ENCODE data around the gene EMP2.

Gene EMP2

DNA sequence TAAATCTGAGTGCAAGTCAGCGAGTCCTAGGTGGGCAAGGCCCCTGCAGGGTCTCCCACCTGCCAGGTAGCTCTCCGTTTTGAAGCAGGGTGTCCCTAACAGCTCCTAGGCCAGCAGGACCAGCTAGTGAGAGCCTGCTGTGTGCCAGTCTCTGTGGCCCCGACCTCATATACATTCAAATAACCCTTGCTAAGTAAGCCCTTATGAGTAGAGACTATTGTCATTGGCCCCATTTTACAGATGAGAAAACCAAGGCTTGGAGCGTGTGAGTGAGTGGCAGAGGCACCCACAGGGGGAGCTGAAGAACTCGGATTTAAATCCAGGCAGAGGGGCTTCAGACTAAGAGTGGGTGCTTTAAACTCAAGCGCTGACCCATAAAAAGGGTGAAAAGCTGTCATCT, 39.7 kb upstream of the EMP2 start:
- no peak for DNase-seq (ENCODE audit: low read depth)
- H3K4me3 ChIP-seq (replicated peaks; ENCODE audit: low read depth, low read length), result no peak overlapping the region
- TF ChIP-seq, protein P1, sequence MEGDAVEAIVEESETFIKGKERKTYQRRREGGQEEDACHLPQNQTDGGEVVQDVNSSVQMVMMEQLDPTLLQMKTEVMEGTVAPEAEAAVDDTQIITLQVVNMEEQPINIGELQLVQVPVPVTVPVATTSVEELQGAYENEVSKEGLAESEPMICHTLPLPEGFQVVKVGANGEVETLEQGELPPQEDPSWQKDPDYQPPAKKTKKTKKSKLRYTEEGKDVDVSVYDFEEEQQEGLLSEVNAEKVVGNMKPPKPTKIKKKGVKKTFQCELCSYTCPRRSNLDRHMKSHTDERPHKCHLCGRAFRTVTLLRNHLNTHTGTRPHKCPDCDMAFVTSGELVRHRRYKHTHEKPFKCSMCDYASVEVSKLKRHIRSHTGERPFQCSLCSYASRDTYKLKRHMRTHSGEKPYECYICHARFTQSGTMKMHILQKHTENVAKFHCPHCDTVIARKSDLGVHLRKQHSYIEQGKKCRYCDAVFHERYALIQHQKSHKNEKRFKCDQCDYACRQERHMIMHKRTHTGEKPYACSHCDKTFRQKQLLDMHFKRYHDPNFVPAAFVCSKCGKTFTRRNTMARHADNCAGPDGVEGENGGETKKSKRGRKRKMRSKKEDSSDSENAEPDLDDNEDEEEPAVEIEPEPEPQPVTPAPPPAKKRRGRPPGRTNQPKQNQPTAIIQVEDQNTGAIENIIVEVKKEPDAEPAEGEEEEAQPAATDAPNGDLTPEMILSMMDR (IDR thresholded peaks at IDR 0.05; ENCODE audit: low read length, missing control alignments), result no peak

- TF ChIP-seq, protein P1 (IDR thresholded peaks at IDR 0.05; ENCODE audit: low read length, missing control alignments), result no peak
- H3K4me3 ChIP-seq (replicated peaks; ENCODE audit: low read depth, low read length), result no peak overlapping the region
- no peak for DNase-seq (ENCODE audit: low read depth)
Observed at GRCh38 chr16:10619271-10619849, 39.0 kb upstream of the EMP2 start.

DNA sequence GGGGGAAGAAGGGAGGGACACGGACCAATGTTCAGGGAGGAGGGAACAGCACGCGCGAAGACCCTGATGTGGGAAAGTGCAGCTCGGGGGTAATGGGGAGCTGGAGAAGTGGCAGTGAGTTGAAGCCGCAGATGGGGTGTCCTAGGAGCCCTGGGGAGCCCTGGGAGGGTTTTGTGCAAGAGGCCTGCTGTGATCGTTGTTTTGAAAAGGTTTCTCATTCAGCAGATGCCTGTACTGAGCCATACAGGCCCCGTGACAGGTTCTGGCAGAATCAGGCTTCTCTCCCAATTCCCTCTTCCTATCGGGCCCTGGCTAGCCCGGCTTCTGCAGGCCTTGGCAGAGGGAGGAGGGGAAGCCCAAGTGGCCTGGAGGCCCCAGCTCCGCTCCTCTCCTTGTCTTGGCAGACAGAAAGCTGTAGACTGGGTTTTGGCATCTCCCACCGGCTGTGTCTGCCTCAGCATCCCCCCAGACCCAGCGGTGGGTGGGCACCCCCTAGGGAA, 38.4 kb upstream of the EMP2 start:
- no peak for DNase-seq (ENCODE audit: low read depth)
- no peak overlapping the region for H3K4me3 ChIP-seq (replicated peaks; ENCODE audit: low read depth, low read length)
- TF ChIP-seq, protein P1 (IDR thresholded peaks at IDR 0.05; ENCODE audit: low read length, missing control alignments), result no peak

GRCh38 chr16:10617662-10618420, 37.4 kb upstream of the EMP2 start:
- TF ChIP-seq, protein P1 (IDR thresholded peaks at IDR 0.05; ENCODE audit: low read length, missing control alignments), result no peak
- no peak for DNase-seq (ENCODE audit: low read depth)
- no peak overlapping the region for H3K4me3 ChIP-seq (replicated peaks; ENCODE audit: low read depth, low read length)

DNA sequence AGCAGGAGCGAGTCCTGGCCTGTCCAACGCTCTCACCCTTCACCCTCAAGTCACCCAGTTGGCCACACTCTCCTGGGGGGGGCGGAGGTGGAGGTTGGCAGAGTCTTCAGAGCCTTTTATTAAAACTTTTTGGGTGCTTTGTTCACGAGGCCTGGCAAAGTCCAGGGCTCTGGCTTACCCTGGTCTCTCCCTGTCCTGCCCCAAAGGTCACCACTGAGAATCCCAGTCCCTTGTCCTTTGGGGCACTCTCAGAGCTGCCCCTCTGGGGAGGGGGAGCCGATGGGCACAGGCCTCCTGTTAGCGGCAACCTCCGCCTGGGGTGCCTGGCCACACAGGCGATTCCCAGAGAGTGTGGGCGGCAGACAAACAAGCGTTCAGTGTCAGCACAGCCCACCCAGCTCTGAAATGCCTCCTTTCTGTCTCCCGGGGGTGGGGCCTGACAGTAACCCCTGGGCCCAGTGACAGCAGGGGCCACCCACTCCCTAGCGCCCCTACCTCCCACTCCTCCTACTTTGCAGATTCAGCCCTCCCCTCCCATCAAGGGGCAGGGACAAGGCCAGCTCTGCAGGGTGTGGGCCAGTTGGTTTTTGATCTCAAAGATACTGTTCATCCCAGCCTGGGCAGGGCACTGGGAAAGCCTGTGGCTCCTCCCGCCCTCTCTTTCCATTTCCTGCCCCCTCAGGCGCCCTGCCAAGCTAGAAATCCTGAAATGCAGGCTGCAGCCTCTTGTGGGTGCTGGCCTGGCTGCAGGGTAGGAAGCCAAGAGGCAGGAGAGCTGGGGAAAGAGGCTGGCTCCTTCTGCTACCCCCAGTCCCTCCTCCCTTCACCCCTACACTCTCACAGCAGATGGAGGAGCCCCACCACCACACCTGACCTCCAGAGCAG, 36.6 kb upstream of the EMP2 start:
- TF ChIP-seq, protein P1 (IDR thresholded peaks at IDR 0.05; ENCODE audit: low read length, missing control alignments), result no peak
- peak; percentile 28 for DNase-seq (ENCODE audit: low read depth)
- H3K4me3 ChIP-seq (replicated peaks; ENCODE audit: low read depth, low read length), result no peak overlapping the region

DNA sequence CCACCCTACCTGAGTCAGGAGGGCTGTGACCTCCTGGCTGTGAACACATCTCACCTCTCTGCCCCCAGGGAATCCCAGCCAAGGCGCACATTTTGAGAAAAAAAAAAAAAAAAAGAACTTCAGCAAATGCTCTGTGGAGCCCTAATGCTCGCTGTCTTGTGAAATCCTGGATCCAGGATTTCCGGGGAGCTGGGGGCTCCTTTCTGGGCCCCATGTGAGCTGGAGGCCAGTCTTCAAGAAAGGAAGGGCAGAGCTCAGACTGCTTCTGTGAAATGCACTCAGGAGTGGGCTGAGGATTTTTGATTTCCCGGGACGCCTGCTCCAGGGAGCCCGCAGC, 36.0 kb upstream of the EMP2 start:
- DNase-seq (ENCODE audit: low read depth), result no peak
- TF ChIP-seq, protein P1 (IDR thresholded peaks at IDR 0.05; ENCODE audit: low read length, missing control alignments), result no peak
- no peak overlapping the region for H3K4me3 ChIP-seq (replicated peaks; ENCODE audit: low read depth, low read length)
